Fibroblast of villous mesenchyme (primary cell): ENCODE data around the gene TMEM269. TPM values are rescaled to one million over a fixed set of nuclear protein-coding genes. Genes with fewer than 3 reads are reported as not detected.

ENCODE experiments used
- DNase-seq: peaks from one replicate; pipeline ENCODE4 v3.0.0-alpha.2; 2010; ENCODE audit warnings: low read depth
- H3K4me3 ChIP-seq: 2 replicates; pipeline ENCODE4 v1.5.1; 2011; ENCODE audit warnings: low read depth, mild to moderate bottlenecking, low read length
- CTCF ChIP-seq: IDR thresholded peaks from 2 replicates; pipeline ENCODE4 v1.5.1; 2012; ENCODE audit warnings: low read depth, mild to moderate bottlenecking, low read length; ENCODE audit not compliant: insufficient read depth
- total RNA-seq: library from RNA; depleted of rRNA; stranded (reverse); fragments of >200 nt; gene quantifications from 2 replicates; pipeline ENCODE4 v1.2.3, GENCODE V29; 2012

Gene TMEM269
- total RNA-seq, 1 donor: under 0.01 TPM

DNA sequence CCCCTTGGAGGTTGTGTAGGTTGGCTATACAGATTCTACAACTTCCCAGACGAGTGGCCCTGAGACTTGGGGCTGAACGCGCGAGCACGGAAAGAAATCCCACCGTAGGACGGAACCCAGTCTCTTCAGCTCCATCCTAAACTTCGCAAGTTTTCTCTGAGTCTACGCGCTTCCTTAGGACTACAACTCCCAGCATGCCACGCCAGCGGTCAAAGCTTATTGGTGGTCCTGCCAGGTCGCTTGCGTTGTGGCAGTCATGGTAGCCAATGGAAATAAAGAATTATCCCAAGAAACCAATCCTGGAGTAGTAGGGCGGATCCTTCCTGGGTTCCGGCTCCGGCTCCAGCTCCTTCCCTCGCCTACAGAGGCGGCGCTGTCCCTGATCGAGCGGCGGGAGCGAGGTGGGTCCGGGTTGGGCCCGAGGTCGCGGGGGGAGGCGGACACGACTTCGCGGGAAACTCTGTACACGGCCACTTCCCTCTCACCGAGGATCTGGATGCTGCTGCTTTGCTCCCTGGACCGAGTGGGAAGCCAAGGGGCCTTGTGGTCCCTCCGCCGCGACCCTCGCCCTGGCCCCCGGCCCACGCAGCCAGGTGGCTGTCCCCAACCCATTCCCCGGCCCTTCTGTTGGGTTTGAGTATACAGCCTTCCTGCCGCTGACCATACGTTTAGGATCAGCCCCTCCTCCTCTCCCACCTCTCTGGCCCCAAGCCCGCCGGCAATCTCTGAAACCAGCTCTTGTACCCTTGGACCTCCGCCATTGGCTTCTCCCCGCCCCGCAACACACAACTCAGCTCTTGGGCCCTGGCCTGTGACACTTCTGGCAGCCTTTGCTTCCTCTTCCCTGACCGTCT lies 61.7 kb downstream of the TMEM269 start, which contains the start of gene ZNF691:
Gene ZNF691, plus strand, starts transcription at position 357 of the 854 bp plus-strand sequence. CDS start 3,046 bp downstream, outside the sequence.
- TF ChIP-seq CTCF: peak; percentile 52
- peak; percentile 98 for DNase-seq
- H3K4me3 ChIP-seq: peak within 1 kb of the TSS; percentile 90

- TF ChIP-seq CTCF: no peak
- no peak for DNase-seq
- peak overlapping the region; percentile 90 for H3K4me3 ChIP-seq
Measured at GRCh38 chr1:42847111-42847595, 62.4 kb downstream of the TMEM269 start.

- no peak for TF ChIP-seq CTCF
- peak overlapping the region; percentile 90 for H3K4me3 ChIP-seq
- DNase-seq: no peak
Measured at GRCh38 chr1:42847721-42848460, 63.1 kb downstream of the TMEM269 start.

- H3K4me3 ChIP-seq: no peak overlapping the region
- no peak for DNase-seq
- TF ChIP-seq CTCF: no peak
Measured at GRCh38 chr1:42848823-42849537, 64.2 kb downstream of the TMEM269 start.

- H3K4me3 ChIP-seq: no peak overlapping the region
- no peak for DNase-seq
- no peak for TF ChIP-seq CTCF
Measured at GRCh38 chr1:42849944-42850343, 65.2 kb downstream of the TMEM269 start.

Other genes starting within 250 kb of the TMEM269 start
- 16.0 and 20.9 TPM in 2 replicates for gene PPIH, start 126.6 kb upstream of the TMEM269 start, total RNA-seq
- gene YBX1, start 102.6 kb upstream of the TMEM269 start, total RNA-seq: 557 and 578 TPM in 2 replicates
- not detected in 2 replicates for gene CLDN19, start 44.8 kb upstream of the TMEM269 start, total RNA-seq
- 188 and 212 TPM in 2 replicates for gene P3H1, start 18.0 kb upstream of the TMEM269 start, total RNA-seq
- 3.2 and 5.2 TPM in 2 replicates for gene C1orf50, start 17.7 kb upstream of the TMEM269 start, total RNA-seq
- 14.2 and 14.8 TPM in 2 replicates for gene ERMAP, start 32.1 kb downstream of the TMEM269 start, total RNA-seq
- 15.8 and 17.3 TPM in 2 replicates for gene SVBP, start 32.4 kb downstream of the TMEM269 start, total RNA-seq
- gene ZNF691, start 61.6 kb downstream of the TMEM269 start, total RNA-seq: 6.4 and 11.2 TPM in 2 replicates
- gene SLC2A1, start 173.9 kb downstream of the TMEM269 start, total RNA-seq: 90.8 and 118 TPM in 2 replicates